Hypothalamus (tissue), 51 donors: ENCODE data around the gene AKAP8L.
"Not testable (repeated sequence)": the region's sequence is repeated elsewhere in the genome, so short reads cannot be mapped to it uniquely, and the experiment has no call there.

ENCODE experiments used
- DNase-seq, 51 donors: peaks; one replicate each; lab custom pipeline; 2025; lab: John Stamatoyannopoulos, UW

AKAP8L gene

DNA sequence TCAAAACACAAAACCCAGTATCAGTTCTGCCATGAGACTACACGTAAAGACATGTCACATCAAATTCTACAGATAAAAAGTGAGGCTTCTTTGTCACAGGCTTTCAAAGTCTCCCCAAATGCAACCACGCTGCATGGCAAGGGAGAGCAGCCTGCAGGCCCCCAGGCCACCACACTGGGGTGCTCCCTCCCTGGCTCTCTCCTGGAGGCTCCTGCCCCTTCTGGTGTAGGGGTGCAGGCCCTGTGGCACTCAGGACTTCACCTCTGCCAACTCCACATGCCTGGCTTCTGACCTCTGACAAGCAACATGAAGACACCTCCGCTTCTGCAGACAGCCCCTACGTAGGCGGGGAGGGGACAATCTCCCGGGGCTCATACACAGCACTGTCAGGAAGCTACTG is 53.5 kb downstream of the AKAP8L start:
- DNase-seq = no peak

GRCh38 chr19:15363791-15364190 is 55.0 kb downstream of the AKAP8L start:
- DNase-seq = not testable (repeated sequence)

DNA sequence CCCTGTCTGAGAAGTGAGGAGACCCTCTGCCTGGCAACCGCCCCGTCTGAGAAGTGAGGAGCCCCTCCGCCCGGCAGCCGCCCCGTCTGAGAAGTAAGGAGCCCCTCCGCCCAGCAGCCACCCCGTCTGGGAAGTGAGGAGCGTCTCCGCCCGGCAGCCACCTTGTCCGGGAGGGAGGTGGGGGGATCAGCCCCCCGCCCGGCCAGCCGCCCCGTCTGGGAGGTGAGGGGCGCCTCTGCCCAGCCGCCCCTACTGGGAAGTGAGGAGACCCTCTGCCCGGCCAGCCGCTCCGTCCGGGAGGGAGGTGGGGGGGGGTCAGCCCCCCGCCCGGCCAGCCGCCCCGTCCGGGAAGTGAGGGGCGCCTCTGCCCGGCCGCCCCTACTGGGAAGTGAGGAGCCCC is 55.7 kb downstream of the AKAP8L start:
- not testable (repeated sequence) for DNase-seq

- not testable (repeated sequence) for DNase-seq
These were observed 58.8 kb downstream of the AKAP8L start for GRCh38 chr19:15360015-15360414.

DNA sequence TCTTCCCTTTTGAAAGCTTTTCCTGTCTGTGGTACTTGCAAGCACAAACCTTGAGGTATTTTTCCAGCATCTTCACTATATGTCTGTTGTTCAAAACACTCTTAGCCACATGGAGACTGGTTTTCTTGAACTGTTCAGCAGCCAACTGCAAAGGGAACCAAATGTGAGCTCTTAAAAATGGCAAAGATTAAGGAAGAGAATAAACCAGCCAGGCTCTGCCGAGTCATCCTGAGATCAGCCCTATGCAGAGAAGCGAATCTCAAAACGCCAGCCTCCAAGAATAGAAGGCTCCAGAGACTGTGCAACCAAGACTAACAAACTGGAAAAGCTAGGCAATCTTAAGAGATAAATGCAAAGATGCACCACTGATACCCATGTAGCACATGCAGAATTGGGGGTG is 59.9 kb downstream of the AKAP8L start:
- DNase-seq = peak in 2 of 51 donors; percentile 8 to 24

DNA sequence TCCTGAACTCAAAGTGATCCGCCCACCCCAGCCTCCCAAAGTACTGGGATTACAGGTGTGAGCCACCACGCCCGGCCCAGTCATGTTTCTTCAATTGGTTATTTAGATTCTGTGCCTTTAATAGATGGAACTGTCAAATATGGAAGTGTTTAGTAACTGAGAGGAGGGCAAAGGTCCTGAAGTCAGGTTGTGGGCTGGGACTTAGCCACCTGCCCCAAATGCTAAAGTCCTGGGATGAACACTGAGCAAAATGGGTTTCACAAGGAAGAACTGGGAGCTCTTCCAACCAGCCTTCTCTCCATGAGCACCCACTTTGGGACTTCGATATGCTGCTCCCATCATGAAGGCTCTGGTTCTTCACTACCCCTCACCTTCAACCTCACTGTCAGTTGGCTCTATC is 60.9 kb downstream of the AKAP8L start:
- no peak for DNase-seq

- DNase-seq = peak in 1 of 51 donors; percentile 29
These were observed 64.1 kb downstream of the AKAP8L start for GRCh38 chr19:15354566-15355296.

- no peak for DNase-seq
These were observed 64.9 kb downstream of the AKAP8L start for GRCh38 chr19:15353908-15354307.

DNA sequence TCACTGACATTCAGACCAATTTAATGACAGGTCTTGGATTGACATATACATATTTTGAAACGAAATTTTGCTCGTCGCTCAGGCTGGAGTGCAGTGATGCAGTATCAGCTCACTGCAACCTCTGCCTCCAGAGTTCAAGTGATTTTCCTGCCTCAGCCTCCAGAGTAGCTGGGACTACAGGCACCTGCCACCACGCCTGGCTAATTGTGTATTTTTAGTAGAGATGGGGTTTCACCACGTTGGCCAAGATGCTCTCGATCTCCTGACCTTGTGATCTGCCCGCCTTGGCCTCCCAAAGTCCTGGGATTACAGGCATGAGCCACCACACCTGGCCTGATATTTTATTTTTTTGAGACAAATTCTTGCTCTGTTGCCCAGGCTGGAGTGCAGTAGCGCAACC is 66.3 kb downstream of the AKAP8L start:
- DNase-seq = not testable (repeated sequence)

- not testable (repeated sequence) for DNase-seq
These were observed 77.5 kb downstream of the AKAP8L start for GRCh38 chr19:15341328-15341727.

GRCh38 chr19:15340086-15340485 is 78.7 kb downstream of the AKAP8L start:
- DNase-seq = no peak

GRCh38 chr19:15337202-15337601 is 81.6 kb downstream of the AKAP8L start:
- no peak for DNase-seq

DNA sequence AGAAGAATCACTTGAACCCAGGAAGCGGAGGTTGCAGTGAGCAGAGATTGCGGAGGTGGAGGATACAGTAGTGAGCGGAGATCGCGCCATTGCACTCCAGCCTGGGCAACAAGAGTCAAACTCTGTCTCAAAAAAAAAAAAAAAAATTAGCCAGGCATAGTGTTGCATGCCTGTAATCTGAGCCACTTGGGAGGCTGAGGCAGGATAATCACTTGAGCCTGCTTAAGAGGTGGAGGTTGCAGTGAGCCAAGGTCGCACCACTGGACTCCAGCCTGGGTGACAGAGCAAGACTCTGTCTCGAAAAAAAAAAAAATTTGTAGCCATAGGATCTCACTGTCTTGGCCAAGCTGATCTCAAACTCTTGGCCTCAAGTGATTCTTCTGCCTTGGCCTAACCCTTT is 82.8 kb downstream of the AKAP8L start:
- DNase-seq = not testable (repeated sequence)

- DNase-seq = peak in 50 of 51 donors; percentile 6 to 76 (median 46)
These were observed 86.3 kb downstream of the AKAP8L start, which contains the start of gene BRD4 for GRCh38 chr19:15332311-15332996. BRD4 (minus strand) TSS chr19:15332539; CDS start chr19:15273099, 59,440 bp downstream.

DNA sequence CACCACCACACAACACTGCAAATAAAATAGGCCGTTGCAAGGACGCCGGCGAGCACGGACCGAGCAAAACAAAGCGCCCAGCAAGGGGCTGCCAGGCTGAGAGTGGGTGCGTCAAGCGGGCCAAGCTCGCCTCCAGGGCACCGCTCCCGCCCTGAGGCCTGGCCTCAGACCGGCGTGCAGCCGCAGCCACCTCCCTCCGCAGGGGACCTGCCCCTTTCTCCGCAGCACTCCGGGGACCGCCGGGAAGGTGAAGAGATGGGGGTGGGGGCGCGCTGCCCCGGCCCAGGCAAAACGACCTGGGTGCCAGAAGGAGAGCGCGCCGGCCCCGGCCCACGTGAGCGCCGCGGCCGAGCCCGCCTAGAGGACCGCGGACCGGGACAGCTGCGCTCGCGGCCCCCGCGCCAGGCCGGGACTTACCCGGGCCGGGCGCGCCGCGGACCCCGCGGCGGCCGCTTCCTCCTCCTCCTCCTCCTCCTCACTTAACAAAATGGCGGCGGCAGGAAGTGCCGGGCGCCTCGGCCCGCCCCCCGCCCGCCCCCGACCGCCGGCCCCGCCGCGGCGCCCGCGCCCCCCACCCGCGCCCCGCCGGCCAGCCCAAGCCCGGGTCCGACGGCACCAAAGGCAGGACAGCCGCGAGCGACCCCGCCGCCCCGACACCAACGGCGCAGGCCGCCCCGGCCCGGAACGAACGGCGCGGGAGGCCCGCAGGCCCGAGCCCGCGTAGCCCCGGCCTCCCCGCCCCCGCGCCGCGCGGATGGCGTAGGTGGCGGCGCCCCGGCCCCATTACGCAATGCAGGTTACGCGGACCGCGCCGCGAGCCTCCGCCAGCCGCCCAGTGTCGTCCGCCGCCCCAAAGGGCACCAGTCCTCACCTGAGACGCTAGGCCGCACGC is 87.1 kb downstream of the AKAP8L start:
- DNase-seq = peak in 37 of 51 donors; percentile 10 to 68 (median 44)

GRCh38 chr19:15330801-15331418 is 87.9 kb downstream of the AKAP8L start:
- peak in 2 of 51 donors; percentile 8 to 40 for DNase-seq
